Measurements from ENCODE around the gene KIF25.

DNA sequence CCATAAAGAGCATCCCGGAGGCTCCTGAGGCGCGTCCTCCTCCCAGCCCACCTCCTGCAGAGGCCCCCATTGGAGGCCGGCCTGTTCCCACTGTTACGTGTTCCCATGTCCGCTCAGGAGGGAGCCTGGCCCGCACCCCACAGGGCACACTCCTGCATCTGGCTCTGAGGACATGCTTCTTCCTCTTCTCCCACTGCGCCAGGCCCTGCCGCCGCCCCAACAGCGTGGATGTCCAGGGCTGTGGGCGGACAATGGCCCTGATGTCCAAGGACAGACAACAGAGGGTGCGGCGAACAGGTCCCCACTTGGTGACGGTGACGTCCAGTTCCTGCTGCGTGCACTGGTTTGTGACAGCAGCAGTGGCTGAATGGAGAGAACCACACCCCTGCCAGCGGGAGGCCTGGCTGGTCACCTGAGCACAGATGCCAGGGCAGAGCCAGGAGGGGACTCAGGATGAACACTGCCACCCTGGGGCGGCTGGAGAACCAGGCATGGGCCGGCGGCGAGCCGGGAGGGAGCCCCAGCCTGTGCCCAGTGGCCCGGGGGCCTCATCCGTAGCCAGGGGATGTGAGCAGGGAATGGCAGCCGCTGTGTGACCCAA is 54.9 kb downstream of the KIF25 start:
- TF ChIP-seq, protein P1, sequence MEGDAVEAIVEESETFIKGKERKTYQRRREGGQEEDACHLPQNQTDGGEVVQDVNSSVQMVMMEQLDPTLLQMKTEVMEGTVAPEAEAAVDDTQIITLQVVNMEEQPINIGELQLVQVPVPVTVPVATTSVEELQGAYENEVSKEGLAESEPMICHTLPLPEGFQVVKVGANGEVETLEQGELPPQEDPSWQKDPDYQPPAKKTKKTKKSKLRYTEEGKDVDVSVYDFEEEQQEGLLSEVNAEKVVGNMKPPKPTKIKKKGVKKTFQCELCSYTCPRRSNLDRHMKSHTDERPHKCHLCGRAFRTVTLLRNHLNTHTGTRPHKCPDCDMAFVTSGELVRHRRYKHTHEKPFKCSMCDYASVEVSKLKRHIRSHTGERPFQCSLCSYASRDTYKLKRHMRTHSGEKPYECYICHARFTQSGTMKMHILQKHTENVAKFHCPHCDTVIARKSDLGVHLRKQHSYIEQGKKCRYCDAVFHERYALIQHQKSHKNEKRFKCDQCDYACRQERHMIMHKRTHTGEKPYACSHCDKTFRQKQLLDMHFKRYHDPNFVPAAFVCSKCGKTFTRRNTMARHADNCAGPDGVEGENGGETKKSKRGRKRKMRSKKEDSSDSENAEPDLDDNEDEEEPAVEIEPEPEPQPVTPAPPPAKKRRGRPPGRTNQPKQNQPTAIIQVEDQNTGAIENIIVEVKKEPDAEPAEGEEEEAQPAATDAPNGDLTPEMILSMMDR (conservative IDR thresholded peaks at IDR 0.05; ENCODE audit: low read length), result no peak
- TF ChIP-seq EZH2phosphoT487 (IDR thresholded peaks at IDR 0.05; ENCODE audit: borderline replicate concordance), result no peak

Measured in Loucy (cell line).